Omental fat pad (tissue), 4 donors: ENCODE data around the gene DACT2. TPM values are rescaled to one million over a fixed set of nuclear protein-coding genes. Genes with fewer than 3 reads are reported as not detected.

ENCODE experiments used
- ATAC-seq: fragments of 150-250 bp; one replicate; pipeline ENCODE4 v1.9.1; 2016; ENCODE audit warnings: mild to moderate bottlenecking, moderate library complexity; ENCODE audit not compliant: low FRiP score
- DNase-seq: peaks from one replicate; pipeline ENCODE4 v3.0.0-alpha.2; 2019; ENCODE audit warnings: low spot score
- total RNA-seq, 4 donors: library from RNA; depleted of rRNA; stranded (reverse); fragments of >200 nt; gene quantifications; one replicate each; pipeline ENCODE4 v1.1.0, GENCODE V29; 2016
- TF ChIP-seq, protein P1 (sequence below), 3 donors: fragments of 450-650 bp; IDR thresholded peaks; one replicate each; pipeline ENCODE4 v1.5.1; 2016 to 2017; ENCODE audit warnings: antibody characterized with exemption in 3 of 3, mild to moderate bottlenecking in 3 of 3, moderate library complexity in 2 of 3

The DACT2 gene
- total RNA-seq, 4 donors from 2014 or later: 0.63 to 3.9 (median 2.3) TPM

DNA sequence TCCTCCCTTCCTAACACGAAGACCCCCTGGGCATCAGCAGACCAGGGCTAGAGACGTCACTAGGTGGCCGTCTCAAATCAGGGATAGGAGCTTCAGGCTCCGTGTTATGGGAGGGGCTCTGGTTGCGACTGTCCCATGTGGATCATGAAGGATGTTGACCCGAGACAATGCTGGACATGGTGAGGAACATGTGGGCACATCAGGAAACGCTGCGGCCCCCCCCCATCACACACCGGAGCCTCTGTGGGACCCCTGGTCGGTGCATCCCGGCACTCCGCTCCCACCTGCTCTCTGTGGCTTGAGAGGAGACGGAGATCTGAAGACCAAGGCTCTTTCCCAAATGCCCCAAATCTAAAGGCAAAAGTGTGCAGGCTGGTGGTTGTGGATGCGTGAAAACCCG, 54.2 kb downstream of the DACT2 start:
- ATAC-seq: no peak
- DNase-seq: no peak
- TF ChIP-seq, protein P1, sequence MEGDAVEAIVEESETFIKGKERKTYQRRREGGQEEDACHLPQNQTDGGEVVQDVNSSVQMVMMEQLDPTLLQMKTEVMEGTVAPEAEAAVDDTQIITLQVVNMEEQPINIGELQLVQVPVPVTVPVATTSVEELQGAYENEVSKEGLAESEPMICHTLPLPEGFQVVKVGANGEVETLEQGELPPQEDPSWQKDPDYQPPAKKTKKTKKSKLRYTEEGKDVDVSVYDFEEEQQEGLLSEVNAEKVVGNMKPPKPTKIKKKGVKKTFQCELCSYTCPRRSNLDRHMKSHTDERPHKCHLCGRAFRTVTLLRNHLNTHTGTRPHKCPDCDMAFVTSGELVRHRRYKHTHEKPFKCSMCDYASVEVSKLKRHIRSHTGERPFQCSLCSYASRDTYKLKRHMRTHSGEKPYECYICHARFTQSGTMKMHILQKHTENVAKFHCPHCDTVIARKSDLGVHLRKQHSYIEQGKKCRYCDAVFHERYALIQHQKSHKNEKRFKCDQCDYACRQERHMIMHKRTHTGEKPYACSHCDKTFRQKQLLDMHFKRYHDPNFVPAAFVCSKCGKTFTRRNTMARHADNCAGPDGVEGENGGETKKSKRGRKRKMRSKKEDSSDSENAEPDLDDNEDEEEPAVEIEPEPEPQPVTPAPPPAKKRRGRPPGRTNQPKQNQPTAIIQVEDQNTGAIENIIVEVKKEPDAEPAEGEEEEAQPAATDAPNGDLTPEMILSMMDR (IDR thresholded peaks at IDR 0.05): no peak

DNA sequence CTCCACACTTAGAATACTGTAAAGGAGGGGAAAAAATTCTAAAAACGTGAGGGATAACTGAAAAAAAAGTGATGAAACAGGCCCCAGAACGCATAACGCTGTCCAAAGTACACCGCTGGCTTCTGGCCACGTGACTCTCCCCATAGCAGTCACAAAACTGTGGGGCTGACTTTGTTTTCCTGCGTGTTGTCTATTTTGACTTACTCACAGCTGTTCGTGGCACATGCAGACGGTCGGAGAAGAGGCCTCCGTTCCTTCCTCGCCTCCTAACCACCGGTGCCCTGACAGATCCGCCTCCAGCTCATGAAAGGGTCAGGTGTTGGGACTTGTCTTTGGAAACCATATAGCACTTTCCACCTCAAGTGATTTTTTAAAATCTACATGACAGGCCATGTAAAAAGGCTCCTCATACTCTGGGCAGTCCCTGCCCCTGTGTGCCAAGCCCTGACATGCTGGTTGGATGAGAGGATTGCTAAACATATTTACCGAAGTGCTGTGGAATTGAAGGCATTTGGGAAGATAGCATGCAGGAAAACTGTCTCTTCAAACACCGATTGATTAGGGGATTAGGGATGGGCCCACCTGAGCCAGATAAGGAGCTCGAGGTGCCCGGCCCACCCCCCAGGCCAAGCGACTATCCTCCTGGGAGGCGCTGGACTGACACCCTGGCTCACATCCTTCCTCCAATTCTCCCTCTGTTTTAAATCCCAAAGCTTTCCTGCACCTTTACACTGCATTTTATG, 54.8 kb downstream of the DACT2 start:
- ATAC-seq (no peak), DNase-seq (no peak)
- TF ChIP-seq, protein P1 (IDR thresholded peaks at IDR 0.05): no peak

DNA sequence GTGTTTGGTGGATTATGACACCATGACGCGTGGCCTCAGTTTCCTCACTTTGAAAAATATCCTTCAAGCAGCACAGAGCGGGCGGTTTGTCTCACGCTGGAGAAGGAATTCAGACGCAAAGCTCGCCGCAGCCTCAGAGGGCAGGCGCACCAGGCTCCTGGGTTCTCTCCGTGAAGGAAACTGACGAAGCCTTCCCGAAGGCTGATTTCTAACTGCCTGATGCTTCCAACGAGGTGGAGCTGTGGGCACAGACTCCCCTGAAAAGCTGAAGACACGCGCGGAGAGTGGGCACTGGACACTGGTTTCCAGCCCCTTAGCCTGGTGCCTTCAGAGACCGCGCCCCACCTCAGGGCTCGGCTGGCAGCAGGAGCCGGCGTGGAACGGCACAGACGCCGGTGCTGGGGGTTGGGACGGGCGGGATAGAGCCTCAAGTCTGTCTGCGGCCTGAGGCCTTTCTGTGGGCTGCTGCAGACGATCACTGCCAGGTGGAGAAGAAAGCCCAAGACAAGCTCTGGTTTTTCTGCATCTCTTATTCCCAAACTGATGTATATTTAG, 56.1 kb downstream of the DACT2 start:
- ATAC-seq (no peak), DNase-seq (no peak)
- TF ChIP-seq, protein P1 (IDR thresholded peaks at IDR 0.05): no peak

DNA sequence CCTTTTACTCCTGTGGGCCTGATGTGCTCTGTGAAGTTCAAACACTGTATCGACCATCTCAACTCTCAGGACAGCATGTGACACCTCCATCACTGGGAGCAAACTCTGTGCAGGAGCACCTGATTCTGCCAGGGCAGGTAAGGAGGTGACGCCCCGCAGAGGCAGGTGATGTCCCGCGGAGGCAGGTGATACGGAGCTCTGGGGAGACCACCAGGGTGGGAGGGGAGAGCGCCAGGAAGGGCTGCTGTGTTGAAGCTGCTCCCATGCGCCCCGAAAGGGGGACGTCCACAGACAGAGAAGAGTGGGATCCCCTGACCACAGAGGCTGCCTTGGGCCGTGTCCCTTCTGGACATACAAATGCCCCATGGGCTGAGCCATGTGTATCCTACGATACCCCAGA, 58.3 kb downstream of the DACT2 start:
- TF ChIP-seq, protein P1 (IDR thresholded peaks at IDR 0.05): no peak
- no peak for ATAC-seq
- no peak for DNase-seq

DNA sequence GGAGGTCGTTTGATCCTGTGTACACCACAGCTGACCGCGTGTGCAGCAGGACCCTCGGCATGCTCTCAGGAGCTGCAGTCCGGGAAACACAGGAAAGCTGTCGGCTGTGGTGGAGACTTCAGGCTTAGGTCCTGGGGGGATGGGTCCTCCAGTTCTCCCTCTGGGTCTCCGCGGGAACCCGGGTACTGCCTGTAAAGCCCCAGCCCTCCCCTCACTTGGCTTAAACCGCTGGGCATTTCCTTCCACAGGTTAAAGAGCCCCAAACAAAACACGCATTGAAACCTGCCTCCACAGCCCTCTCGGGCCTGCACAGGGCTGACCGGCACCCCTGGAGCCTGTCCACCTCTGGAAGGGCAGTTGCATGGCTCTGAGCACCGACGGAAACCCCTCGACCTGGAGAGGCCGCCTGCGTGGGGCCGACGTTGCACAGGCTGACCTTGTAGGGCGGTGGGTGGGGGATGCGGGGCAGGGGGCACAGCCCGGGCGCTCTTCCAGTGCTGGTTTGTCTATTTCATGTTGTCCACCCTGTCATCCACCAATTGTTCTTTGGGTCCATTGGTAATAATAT, 59.1 kb downstream of the DACT2 start:
- DNase-seq (no peak), ATAC-seq (no peak)
- TF ChIP-seq, protein P1 (IDR thresholded peaks at IDR 0.05): no peak

DNA sequence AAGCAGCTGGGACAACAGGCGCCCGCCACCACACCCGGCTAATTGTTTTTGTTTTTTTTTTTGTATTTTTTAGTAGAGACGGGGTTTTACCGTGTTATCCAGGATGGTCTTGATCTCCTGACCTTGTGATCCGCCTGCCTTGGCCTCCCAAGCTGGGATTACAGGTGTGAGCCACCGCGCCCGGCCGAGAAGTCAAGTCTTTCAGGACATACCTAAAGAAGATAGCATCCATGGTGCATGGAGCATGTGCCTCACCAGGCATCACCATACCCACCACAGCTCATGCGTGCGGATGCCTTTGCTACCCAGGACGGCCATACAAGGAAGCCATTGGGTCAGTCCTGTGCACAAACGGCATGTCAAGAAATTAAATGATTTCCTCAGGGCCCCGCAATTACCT, 60.8 kb downstream of the DACT2 start:
- TF ChIP-seq, protein P1 (IDR thresholded peaks at IDR 0.05): no peak
- ATAC-seq (no peak), DNase-seq (no peak)

DNA sequence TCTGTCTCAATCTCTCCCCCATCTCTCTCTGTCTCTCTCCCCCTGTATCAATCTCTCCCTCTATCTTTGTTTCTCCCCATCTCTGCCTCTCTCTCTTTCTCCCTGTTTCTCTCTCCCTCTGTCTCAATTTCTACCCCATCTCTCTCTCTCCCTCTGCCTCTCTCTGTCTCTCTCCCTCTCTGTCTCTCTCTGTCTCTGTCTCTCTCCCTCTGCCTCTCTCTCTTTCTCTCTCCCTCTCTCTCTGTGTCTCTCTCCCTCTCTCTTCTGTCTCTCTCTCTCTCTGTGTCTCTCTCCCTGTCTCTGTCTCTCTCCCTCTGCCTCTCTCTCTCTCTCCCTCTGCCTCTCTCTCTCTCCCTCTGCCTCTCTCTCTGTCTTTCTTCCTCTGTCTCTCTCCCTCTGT, 62.6 kb downstream of the DACT2 start:
- TF ChIP-seq, protein P1 (IDR thresholded peaks at IDR 0.05): no peak
- ATAC-seq: no peak

More for the DNA sequence above, 62.6 kb downstream of the DACT2 start:
- DNase-seq: no peak
